Measurements from ENCODE around the gene IPO11. TPM values are rescaled to one million over a fixed set of nuclear protein-coding genes. Genes with fewer than 3 reads are reported as not detected.

IPO11 gene
- 10 to 100 TPM; 36.9 to 38.0 TPM for total RNA-seq

DNA sequence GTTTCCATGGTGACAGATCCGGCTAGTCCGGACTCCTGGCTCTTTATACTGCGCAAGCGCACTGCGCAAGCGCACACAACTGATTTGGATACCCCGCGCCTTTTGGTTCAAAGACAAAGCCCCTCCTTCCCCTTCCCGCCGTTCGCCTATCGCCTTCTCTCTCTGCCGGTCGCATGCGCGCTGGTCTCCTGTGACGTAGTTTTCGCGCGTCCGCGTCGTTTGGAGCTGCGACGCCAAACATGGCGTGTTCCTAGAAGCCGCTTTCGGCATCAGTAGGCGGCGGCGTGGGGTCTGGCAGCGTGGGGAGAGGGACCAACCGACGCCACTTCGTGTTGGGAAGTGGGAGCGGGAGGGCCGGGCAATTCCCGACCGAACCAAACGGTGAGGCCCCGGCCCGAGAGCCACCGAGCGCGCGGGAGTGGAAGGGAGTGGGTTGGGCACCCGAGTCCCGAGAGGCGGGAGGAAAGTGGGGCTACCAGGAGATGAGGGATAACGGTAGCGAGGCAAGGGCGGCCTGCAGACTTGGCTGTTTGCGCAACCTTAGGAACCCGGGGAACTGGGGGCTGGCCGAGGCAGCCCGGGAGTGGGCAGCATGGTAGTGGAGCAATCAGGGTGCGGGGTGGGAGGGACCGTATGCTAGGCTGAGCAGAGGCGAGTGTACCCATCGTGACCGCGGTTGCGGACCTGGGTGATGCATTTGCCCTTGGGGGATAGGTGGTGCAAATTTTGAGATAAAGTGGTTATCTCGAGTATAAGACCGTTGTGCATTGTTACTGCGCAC is at the start of gene IPO11:
IPO11 (plus strand) TSS at position 215 of the 781 bp plus-strand sequence. CDS start 24,517 bp downstream, outside the sequence.
- peak; percentile 96 for ATAC-seq
- no peaks in the 10 kb centered on the region for H3K9me3 Mint-ChIP-seq (ENCODE audit: low read depth)
- CTCF ChIA-PET, result interaction anchor here (0.9 to 3.4 kb wide), 6 partner anchors 10 to 188 kb away, joined by 3 to 28 read pairs (median 3); partner anchors contain the start of gene DIMT1
- H3K36me3 Mint-ChIP-seq, result peaks cover 2% of the 10 kb centered on the region
- H3K27me3 Mint-ChIP-seq, result no peaks in the 10 kb centered on the region
- H3K4me3 Mint-ChIP-seq, result peak within 1 kb of the TSS; percentile 91
- H3K4me1 Mint-ChIP-seq, result peaks cover 28% of the 10 kb centered on the region
- DNase-seq, result peak; percentile 100
- peak within 1 kb of the TSS; percentile 88 for H3K27ac Mint-ChIP-seq

DNA sequence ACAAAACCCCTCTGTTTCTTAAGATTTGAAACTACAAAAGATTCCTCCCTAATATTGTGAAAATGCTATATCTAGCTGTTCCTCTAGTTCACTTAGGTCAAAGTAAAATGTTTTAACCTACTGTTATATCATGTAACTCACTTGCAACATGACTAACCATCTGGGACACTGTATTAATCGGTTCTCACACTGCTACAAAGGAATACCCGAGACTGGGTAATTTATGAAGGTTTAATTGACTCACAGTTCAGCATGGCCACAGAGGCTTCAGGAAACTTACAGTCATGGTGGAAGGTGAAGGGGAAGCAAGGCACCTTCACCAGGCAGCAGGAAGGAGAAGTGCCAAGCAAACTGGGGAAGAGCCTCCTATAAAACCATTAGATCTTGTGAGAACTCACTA is 43.5 kb upstream of the IPO11 start:
- peak overlapping the region; percentile 22 for H3K27ac Mint-ChIP-seq
- CTCF ChIA-PET, result interaction anchor here (1.6 kb wide), 1 partner anchor 18 kb away, joined by 3 read pairs; no protein-coding TSS in a partner anchor
- H3K9me3 Mint-ChIP-seq (ENCODE audit: low read depth), result no peaks in the 10 kb centered on the region
- DNase-seq, result no peak
- no peak overlapping the region for H3K4me3 Mint-ChIP-seq
- no peaks in the 10 kb centered on the region for H3K27me3 Mint-ChIP-seq
- ATAC-seq, result no peak
- peaks cover 15% of the 10 kb centered on the region for H3K4me1 Mint-ChIP-seq
- H3K36me3 Mint-ChIP-seq, result peaks cover 55% of the 10 kb centered on the region

DNA sequence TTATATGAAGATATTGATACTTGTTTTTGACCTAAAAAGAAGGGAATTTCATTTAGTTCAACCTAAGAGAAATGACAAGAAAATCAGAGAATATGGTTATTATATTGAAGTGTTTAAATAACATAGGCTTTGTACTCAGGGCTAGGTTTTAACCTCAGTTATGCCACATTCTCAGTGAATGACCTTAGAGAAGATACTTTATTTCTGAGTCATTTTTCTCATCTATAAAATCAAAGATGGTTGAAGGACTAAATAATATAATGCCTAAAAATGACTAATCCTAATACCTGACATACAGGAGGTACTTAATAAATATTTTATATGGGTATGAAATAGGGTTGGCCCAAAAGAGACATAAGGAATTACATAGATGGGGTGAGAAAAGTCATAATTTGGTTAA is 41.2 kb upstream of the IPO11 start:
- ATAC-seq (no peak), DNase-seq (no peak)
- CTCF ChIA-PET, result no interaction called here
- H3K4me3 Mint-ChIP-seq, result no peak overlapping the region
- H3K4me1 Mint-ChIP-seq, result peaks cover 11% of the 10 kb centered on the region
- H3K27me3 Mint-ChIP-seq, result no peaks in the 10 kb centered on the region
- H3K9me3 Mint-ChIP-seq (ENCODE audit: low read depth), result no peaks in the 10 kb centered on the region
- H3K36me3 Mint-ChIP-seq, result peaks cover 51% of the 10 kb centered on the region
- H3K27ac Mint-ChIP-seq, result no peak overlapping the region

DNA sequence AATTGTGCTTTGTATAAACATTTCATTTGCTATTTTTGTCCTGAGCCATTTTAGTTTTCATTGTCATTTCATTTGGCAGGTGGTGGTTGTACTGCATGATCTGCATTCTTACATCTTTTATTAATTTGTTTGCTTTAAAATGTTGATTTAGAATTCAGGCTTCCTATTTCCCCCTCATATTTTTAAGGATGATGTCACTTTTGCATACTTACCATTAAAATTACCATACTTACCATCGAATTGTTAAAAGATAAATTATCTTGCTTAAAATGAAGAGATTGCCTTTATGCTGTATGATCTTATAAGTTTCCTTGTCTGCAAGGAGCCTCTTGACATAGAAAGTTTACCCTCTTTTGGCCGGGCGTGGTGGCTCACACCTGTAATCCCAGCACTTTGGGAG is 40.0 kb upstream of the IPO11 start:
- no peak overlapping the region for H3K27ac Mint-ChIP-seq
- H3K36me3 Mint-ChIP-seq, result peaks cover 53% of the 10 kb centered on the region
- H3K4me3 Mint-ChIP-seq, result no peak overlapping the region
- ATAC-seq, result no peak
- no peaks in the 10 kb centered on the region for H3K9me3 Mint-ChIP-seq (ENCODE audit: low read depth)
- DNase-seq, result no peak
- CTCF ChIA-PET, result no interaction called here
- H3K27me3 Mint-ChIP-seq, result no peaks in the 10 kb centered on the region
- H3K4me1 Mint-ChIP-seq, result peaks cover 8% of the 10 kb centered on the region

DNA sequence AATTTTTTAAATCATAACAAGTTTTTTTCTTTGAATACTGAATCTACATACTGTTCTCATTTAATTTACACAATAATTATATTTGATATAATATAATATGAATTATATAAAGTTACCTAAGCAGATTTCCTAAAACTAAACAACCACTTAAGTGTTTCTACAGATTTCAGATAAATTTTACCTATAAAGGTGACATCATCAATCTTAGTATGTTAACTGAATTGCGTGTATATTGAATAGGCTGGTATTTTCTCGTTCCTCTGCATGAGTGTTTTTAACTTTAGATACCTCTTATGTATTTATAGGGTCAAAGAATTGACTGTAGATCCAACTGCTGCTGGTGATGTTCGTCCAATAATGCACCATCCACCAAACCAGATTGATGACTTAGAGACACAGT is 39.2 kb upstream of the IPO11 start:
- CTCF ChIA-PET, result no interaction called here
- ATAC-seq (no peak), DNase-seq (no peak)
- H3K27me3 Mint-ChIP-seq, result no peaks in the 10 kb centered on the region
- H3K27ac Mint-ChIP-seq, result no peak overlapping the region
- peaks cover 7% of the 10 kb centered on the region for H3K4me1 Mint-ChIP-seq
- H3K36me3 Mint-ChIP-seq, result peaks cover 58% of the 10 kb centered on the region
- H3K4me3 Mint-ChIP-seq, result no peak overlapping the region
- H3K9me3 Mint-ChIP-seq (ENCODE audit: low read depth), result no peaks in the 10 kb centered on the region

DNA sequence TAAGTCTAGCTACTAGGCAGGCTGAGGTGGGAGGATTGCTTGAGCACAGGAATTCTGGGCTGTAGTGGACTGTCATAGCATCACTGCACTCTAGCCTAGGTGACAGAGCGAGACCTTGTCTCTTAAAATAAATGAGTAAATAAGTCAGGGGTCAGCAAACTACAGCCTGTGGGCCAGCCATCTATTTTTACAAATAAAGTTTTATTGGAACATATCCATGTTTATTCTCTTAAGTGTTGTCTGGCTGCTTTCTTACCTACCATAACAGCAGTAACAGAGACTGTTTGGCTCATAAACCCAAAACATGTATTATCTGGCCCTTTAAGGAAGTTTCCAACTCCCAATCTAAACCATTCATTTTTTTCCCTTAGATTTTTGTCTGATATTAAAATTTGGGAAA is 38.5 kb upstream of the IPO11 start:
- H3K27ac Mint-ChIP-seq, result no peak overlapping the region
- no peaks in the 10 kb centered on the region for H3K9me3 Mint-ChIP-seq (ENCODE audit: low read depth)
- peaks cover 5% of the 10 kb centered on the region for H3K4me1 Mint-ChIP-seq
- DNase-seq, result no peak
- no peaks in the 10 kb centered on the region for H3K27me3 Mint-ChIP-seq
- CTCF ChIA-PET, result no interaction called here
- H3K36me3 Mint-ChIP-seq, result peaks cover 61% of the 10 kb centered on the region
- no peak overlapping the region for H3K4me3 Mint-ChIP-seq
- no peak for ATAC-seq

DNA sequence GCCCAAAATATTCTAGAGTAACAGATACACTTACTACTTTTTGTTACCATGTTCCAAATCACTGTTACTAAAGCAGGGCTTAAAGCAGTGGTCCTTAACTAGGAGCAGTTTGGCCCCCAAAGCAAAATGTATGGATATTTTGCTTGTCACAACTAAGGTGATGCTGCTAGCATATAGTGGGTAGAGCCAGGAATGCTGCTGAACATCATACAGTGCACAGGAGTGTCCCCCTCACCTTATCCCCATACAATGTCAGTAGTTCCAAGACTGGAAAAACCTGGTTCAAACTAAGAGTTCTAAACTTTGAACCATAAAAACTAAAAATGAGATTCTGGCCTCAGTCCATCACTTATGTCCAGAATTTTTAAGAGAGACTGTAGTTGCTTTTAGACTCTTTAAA is 36.9 kb upstream of the IPO11 start:
- ATAC-seq (no peak), DNase-seq (no peak)
- H3K27me3 Mint-ChIP-seq, result no peaks in the 10 kb centered on the region
- no peaks in the 10 kb centered on the region for H3K9me3 Mint-ChIP-seq (ENCODE audit: low read depth)
- H3K27ac Mint-ChIP-seq, result no peak overlapping the region
- H3K4me3 Mint-ChIP-seq, result no peak overlapping the region
- CTCF ChIA-PET, result no interaction called here
- H3K36me3 Mint-ChIP-seq, result peaks cover 64% of the 10 kb centered on the region
- peaks cover 3% of the 10 kb centered on the region for H3K4me1 Mint-ChIP-seq

DNA sequence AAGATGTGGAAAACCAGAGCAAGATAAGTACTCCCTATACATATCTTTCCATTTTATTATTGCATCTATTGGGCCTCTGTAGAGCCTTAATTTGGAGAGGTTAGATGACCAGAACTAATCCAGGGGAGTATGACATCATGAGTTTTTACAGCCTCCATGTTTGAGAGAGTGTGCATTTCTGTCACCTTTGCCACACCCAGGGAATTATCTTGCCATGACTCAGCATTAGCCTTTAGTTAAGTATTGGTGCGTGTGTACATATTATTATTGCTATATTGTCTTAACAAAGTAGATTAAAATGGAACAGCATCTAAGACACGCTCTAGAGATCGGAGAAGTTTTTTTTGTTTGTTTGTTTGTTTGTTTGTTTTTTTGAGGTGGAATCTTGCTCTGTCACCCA is 36.5 kb upstream of the IPO11 start:
- H3K27me3 Mint-ChIP-seq, result no peaks in the 10 kb centered on the region
- H3K36me3 Mint-ChIP-seq, result peaks cover 66% of the 10 kb centered on the region
- no peaks in the 10 kb centered on the region for H3K9me3 Mint-ChIP-seq (ENCODE audit: low read depth)
- ATAC-seq (no peak), DNase-seq (no peak)
- peak overlapping the region; percentile 57 for H3K27ac Mint-ChIP-seq
- H3K4me3 Mint-ChIP-seq, result no peak overlapping the region
- CTCF ChIA-PET, result interaction anchor here (0.8 kb wide), 1 partner anchor 11 kb away, joined by 3 read pairs; no protein-coding TSS in a partner anchor
- H3K4me1 Mint-ChIP-seq, result peaks cover 2% of the 10 kb centered on the region

DNA sequence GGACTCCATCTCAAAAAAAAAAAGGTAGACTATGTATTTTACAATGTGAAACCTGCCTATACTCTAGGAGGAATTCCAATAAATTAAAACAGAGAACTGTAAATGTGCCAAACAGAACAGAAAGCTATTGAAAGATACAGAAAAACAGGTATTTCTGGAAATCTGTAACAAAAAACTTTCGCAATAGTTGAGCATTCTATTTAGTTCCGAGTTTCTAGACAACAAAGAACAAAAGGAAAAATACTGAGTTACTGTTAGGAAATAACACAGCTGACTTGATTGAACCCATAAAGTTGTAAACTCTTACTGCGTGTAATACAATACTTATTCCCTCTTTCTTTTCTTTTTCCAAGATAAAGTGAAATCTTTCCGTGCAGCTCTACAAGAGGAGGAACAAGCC is 27.4 kb upstream of the IPO11 start:
- DNase-seq (no peak), ATAC-seq (no peak)
- no peak overlapping the region for H3K27ac Mint-ChIP-seq
- peaks cover 3% of the 10 kb centered on the region for H3K4me1 Mint-ChIP-seq
- peaks cover 49% of the 10 kb centered on the region for H3K36me3 Mint-ChIP-seq
- CTCF ChIA-PET, result interaction anchor here (0.8 to 1.2 kb wide), 2 partner anchors 10 to 17 kb away, joined by 3 read pairs; no protein-coding TSS in a partner anchor
- no peaks in the 10 kb centered on the region for H3K9me3 Mint-ChIP-seq (ENCODE audit: low read depth)
- no peak overlapping the region for H3K4me3 Mint-ChIP-seq
- no peaks in the 10 kb centered on the region for H3K27me3 Mint-ChIP-seq

DNA sequence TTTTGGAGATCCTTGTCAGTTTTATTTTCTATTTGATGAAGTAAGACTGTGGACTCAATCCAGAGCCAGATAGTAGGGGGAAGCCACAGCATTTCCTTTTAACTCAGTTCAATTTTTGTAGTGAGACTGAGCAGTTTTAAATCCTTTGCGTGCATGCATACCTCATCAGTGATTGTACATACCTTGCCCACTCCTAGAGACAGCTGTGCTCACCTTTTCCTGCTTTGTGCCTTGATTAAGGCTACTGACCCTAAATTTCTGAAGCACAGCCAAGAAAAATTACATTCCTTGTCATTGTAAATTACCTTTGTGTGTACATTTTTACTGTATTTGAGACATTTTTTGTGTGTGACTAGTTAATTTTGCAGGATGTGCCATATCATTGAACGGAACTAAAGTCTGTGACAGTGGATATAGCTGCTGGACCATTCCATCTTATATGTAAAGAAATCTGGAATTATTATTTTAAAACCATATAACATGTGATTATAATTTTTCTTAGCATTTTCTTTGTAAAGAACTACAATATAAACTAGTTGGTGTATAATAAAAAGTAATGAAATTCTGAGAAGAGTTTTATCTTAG is 26.7 kb upstream of the IPO11 start:
- CTCF ChIA-PET, result interaction anchor here (2.2 kb wide), 1 partner anchor 34 kb away, joined by 6 read pairs; no protein-coding TSS in a partner anchor
- H3K4me1 Mint-ChIP-seq, result peaks cover 8% of the 10 kb centered on the region
- H3K4me3 Mint-ChIP-seq, result no peak overlapping the region
- H3K9me3 Mint-ChIP-seq (ENCODE audit: low read depth), result no peaks in the 10 kb centered on the region
- peaks cover 49% of the 10 kb centered on the region for H3K36me3 Mint-ChIP-seq
- H3K27me3 Mint-ChIP-seq, result no peaks in the 10 kb centered on the region
- DNase-seq (no peak), ATAC-seq (no peak)
- no peak overlapping the region for H3K27ac Mint-ChIP-seq

DNA sequence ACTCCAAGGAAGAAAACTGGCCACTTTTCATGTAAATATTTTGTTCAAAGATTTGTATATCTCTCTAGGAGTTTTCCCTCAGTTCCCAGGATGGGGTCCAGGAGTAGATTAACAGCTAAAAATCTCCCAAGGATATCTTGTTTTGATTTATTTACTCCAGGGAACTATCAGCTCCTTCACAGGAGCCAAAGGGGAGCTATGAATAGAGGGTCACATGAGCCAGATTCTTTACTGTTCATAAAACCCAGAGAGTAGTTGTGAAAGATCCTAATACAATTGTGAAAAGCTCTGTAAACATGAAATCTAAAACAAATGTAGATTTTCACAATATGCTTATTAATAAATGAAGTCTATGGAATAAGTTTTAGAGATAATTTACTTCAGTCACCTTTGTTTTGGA is 25.7 kb upstream of the IPO11 start:
- CTCF ChIA-PET, result interaction anchor here (0.8 to 2.2 kb wide), 7 partner anchors 10 to 162 kb away, joined by 3 to 6 read pairs (median 4); partner anchors contain the start of gene DIMT1
- Mint-ChIP-seq H3K27me3 (no peaks in the 10 kb centered on the region), H3K9me3 (ENCODE audit: low read depth) (no peaks in the 10 kb centered on the region), H3K4me3 (no peak overlapping the region), H3K36me3 (peaks cover 46% of the 10 kb centered on the region), H3K4me1 (peaks cover 12% of the 10 kb centered on the region), H3K27ac (peak overlapping the region; percentile 52)
- ATAC-seq, result no peak
- DNase-seq, result no peak

DNA sequence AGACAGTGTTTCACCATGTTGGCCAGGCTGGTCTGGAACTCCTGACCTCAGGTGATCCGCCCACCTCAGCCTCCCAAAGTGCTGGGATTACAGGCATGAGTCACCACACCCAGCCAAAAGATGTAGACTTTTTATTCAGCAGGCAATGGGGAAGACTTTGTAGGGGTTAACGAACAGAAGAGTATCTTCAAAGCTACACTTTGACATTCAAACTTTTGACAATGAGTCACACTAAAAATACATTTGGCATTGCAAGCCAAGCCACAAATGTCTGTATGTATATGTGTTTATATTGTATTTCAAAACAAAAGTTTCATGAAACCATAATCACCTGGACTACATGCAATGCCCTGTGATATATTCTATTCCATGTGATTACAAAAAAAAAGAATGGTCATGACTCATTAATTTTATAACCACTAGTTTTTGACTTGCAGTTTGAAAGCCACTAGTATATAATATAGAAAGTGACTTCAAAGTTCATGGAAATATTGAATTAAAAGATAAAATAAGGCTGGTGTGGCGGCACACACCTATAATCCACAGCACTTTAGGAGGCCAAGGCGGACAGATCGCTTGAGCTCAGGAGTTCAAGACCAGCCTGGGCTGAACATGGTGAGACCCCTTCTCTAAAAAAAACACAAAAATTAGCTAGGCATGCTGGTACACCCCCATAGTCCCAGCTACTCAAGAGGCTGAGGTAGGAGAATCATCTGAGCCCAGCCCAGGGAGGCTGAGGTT is 17.2 kb upstream of the IPO11 start:
- Mint-ChIP-seq H3K27ac (peak overlapping the region; percentile 65), H3K27me3 (no peaks in the 10 kb centered on the region), H3K36me3 (peaks cover 54% of the 10 kb centered on the region), H3K4me1 (peaks cover 37% of the 10 kb centered on the region), H3K9me3 (ENCODE audit: low read depth) (no peaks in the 10 kb centered on the region), H3K4me3 (no peak overlapping the region)
- DNase-seq (no peak), ATAC-seq (peak; percentile 30)
- CTCF ChIA-PET, result interaction anchor here (0.8 to 1.2 kb wide), 3 partner anchors 11 to 18 kb away, joined by 3 to 4 read pairs (median 3); no protein-coding TSS in a partner anchor

Measured in activated CD8-positive, alpha-beta memory T cell treated with anti-CD3 and anti-CD28 coated beads, Interleukin-2, amount 10 ng/mL, durations not matched to agents 7 days and 5 days (primary cell).